Chondrocyte (in vitro differentiated cells): ENCODE data around the gene AHR. TPM values are rescaled to one million over a fixed set of nuclear protein-coding genes. Genes with fewer than 3 reads are reported as not detected.

ENCODE experiments used
- DNase-seq: peaks from one replicate; pipeline ENCODE4 v3.0.0; 2021; ENCODE audit warnings: mixed read lengths, low spot score
- H3K27ac Mint-ChIP-seq: one replicate; pipeline ENCODE4 v1.8.0; 2021; ENCODE audit warnings: mild to moderate bottlenecking, moderate library complexity, mixed read lengths; ENCODE audit not compliant: unreplicated experiment
- H3K27me3 Mint-ChIP-seq: 2 replicates; pipeline ENCODE4 v1.8.0; 2021; ENCODE audit warnings: low read depth, mixed read lengths
- H3K36me3 Mint-ChIP-seq: 2 replicates; pipeline ENCODE4 v1.8.0; 2021; ENCODE audit warnings: low read depth, mixed read lengths
- H3K4me1 Mint-ChIP-seq: 2 replicates; pipeline ENCODE4 v1.8.0; 2021; ENCODE audit warnings: low read depth, mild to moderate bottlenecking, mixed read lengths
- H3K4me3 Mint-ChIP-seq: one replicate; pipeline ENCODE4 v1.8.0; 2021; ENCODE audit warnings: mild to moderate bottlenecking, moderate library complexity, mixed read lengths; ENCODE audit not compliant: unreplicated experiment
- H3K9me3 Mint-ChIP-seq: 2 replicates; pipeline ENCODE4 v1.8.0; 2021; ENCODE audit warnings: low read depth, mixed read lengths
- long read RNA-seq: library from polyadenylated mRNA; stranded (forward); transcript quantifications from one replicate; pipeline ENCODE4 v2.0.0, GENCODE V29; 2021
- total RNA-seq: library from RNA; stranded (reverse); gene quantifications from 3 replicates; pipeline ENCODE4 v1.2.1, GENCODE V29; 2021
- TF ChIP-seq, protein P1 (sequence below): fragments of 200-600 bp; sonication (generic); IDR thresholded peaks from 2 replicates; pipeline ENCODE4 v1.5.0; 2021; ENCODE audit warnings: antibody characterized with exemption, mild to moderate bottlenecking, moderate library complexity

Gene AHR
- 123 to 145 TPM (median 143 TPM) in 3 replicates for total RNA-seq
- long read RNA-seq, full-length matches to known transcripts = 12 of 77 reads
- long read RNA-seq, partial matches to known transcripts = 8 of 77 reads
- long read RNA-seq, other reads (novel, unspliced or antisense) = 57 of 77 reads

DNA sequence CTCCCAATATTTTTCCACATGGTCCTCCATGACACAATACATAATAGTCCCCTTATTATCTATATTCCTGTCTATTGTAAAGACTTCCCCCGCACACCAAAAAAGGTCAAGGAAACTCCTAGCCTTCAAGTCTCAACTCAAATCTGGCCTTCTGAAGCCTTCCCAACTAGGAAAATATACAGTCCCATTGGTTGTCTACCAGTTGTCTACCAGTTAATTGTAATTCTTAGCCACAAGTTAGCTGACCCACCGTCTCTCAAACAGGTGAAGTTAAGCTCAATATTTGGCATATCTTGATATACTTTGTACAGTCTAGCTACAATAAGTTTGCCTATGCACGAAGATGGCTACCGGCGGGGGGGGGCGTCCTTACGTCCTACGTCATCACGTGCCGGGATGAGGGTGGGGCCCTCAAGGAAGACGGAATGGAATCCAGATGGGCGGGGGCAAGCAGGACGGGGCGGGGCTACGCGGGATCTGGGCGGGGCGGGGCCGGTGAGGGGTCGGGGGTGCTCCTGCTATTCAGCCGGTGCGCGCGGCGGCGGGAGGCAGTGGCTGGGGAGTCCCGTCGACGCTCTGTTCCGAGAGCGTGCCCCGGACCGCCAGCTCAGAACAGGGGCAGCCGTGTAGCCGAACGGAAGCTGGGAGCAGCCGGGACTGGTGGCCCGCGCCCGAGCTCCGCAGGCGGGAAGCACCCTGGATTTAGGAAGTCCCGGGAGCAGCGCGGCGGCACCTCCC lies at the start of gene AHR:
Gene AHR (plus strand): TSS at position 551 of the 738 bp plus-strand sequence. CDS start 613 bp downstream, outside the sequence.
- DNase-seq = no peak
- Mint-ChIP-seq H3K4me3 (peak within 1 kb of the TSS; percentile 89), H3K27me3 (no peaks in the 10 kb centered on the region), H3K9me3 (no peaks in the 10 kb centered on the region), H3K4me1 (peaks cover 40% of the 10 kb centered on the region), H3K27ac (peak within 1 kb of the TSS; percentile 92), H3K36me3 (peaks cover 3% of the 10 kb centered on the region)
- TF ChIP-seq, protein P1, sequence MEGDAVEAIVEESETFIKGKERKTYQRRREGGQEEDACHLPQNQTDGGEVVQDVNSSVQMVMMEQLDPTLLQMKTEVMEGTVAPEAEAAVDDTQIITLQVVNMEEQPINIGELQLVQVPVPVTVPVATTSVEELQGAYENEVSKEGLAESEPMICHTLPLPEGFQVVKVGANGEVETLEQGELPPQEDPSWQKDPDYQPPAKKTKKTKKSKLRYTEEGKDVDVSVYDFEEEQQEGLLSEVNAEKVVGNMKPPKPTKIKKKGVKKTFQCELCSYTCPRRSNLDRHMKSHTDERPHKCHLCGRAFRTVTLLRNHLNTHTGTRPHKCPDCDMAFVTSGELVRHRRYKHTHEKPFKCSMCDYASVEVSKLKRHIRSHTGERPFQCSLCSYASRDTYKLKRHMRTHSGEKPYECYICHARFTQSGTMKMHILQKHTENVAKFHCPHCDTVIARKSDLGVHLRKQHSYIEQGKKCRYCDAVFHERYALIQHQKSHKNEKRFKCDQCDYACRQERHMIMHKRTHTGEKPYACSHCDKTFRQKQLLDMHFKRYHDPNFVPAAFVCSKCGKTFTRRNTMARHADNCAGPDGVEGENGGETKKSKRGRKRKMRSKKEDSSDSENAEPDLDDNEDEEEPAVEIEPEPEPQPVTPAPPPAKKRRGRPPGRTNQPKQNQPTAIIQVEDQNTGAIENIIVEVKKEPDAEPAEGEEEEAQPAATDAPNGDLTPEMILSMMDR = no peak

DNA sequence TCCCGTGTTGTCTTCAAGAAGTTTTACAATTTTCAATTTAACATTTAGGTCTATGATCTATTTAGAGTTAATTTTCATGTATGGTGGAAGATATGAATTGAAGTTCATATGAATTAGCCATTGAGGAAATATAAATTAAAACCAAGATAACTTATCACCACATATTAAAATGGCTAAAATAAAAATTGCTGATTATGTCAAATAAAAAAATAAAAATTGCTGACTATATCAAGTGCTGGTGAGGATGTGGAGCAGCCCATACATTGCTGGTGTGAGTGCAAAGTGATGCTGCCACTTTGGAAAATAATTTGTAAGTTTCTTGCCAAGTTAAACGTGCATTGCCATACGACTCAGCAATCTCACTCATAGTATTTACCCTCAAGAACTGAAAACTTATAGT lies 44.6 kb upstream of the AHR start:
- no peaks in the 10 kb centered on the region for H3K36me3 Mint-ChIP-seq
- no peaks in the 10 kb centered on the region for H3K9me3 Mint-ChIP-seq
- no peak for DNase-seq
- TF ChIP-seq, protein P1 = no peak
- no peaks in the 10 kb centered on the region for H3K4me1 Mint-ChIP-seq
- no peak overlapping the region for H3K27ac Mint-ChIP-seq
- no peak overlapping the region for H3K4me3 Mint-ChIP-seq
- H3K27me3 Mint-ChIP-seq = no peaks in the 10 kb centered on the region

DNA sequence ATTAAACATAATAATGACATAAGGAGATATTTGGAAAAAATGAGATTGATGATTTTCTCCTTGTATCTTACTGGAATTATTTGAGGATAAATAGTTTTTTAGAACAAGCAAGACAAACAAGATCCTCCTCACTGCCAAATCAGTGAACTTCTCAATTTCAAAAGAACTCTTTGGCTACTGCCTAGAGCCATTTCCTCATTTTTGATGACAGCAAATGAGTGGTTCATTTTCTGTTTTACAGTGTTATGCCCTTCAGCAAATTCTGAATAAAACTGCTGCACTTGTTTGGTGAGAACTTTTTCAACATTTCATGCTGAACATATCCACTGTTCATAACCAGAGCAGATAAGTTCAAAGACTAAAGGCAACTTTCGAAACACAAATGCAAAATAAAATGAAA lies 42.5 kb upstream of the AHR start:
- H3K27ac Mint-ChIP-seq = no peak overlapping the region
- H3K9me3 Mint-ChIP-seq = no peaks in the 10 kb centered on the region
- H3K27me3 Mint-ChIP-seq = no peaks in the 10 kb centered on the region
- TF ChIP-seq, protein P1 = no peak
- no peaks in the 10 kb centered on the region for H3K36me3 Mint-ChIP-seq
- H3K4me3 Mint-ChIP-seq = no peak overlapping the region
- peaks cover 4% of the 10 kb centered on the region for H3K4me1 Mint-ChIP-seq
- no peak for DNase-seq

- H3K4me1 Mint-ChIP-seq = peaks cover 8% of the 10 kb centered on the region
- H3K27ac Mint-ChIP-seq = no peak overlapping the region
- H3K4me3 Mint-ChIP-seq = no peak overlapping the region
- TF ChIP-seq, protein P1 = no peak
- DNase-seq = no peak
- no peaks in the 10 kb centered on the region for H3K27me3 Mint-ChIP-seq
- no peaks in the 10 kb centered on the region for H3K9me3 Mint-ChIP-seq
- H3K36me3 Mint-ChIP-seq = no peaks in the 10 kb centered on the region
Measured at GRCh38 chr7:17256375-17256774, 42.1 kb upstream of the AHR start.

DNA sequence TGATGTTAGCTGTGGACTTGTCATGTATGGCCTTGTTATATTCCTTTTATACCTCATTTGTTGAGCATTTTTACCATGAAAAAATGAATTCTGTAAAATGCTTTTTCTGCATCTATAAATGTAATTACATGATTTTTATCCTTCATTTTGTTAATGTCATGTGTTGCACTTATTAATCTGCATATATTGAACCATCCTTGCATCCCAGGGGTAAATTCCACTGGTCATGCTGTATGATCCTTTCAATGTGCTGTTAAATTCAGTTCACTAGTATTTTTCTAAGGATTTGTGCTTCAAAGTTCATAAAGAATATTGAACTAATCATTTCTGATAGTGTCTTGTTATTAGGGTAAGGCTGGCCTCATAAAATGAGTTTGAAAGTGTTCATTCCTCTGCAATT lies 31.9 kb upstream of the AHR start:
- H3K9me3 Mint-ChIP-seq = peaks cover 53% of the 10 kb centered on the region
- H3K27ac Mint-ChIP-seq = no peak overlapping the region
- no peak overlapping the region for H3K4me3 Mint-ChIP-seq
- TF ChIP-seq, protein P1 = no peak
- H3K27me3 Mint-ChIP-seq = no peaks in the 10 kb centered on the region
- peaks cover under 1% of the 10 kb centered on the region for H3K4me1 Mint-ChIP-seq
- no peak for DNase-seq
- peaks cover 18% of the 10 kb centered on the region for H3K36me3 Mint-ChIP-seq
